DND-41 (cell line): ENCODE measurements around the gene TOX2.

Experiments
- ATAC-seq: fragments of 200-7000 bp; cut with Tn5 transposase; 3 replicates; pipeline ENCODE4 v1.9.1; 2021; ENCODE audit warnings: low read depth; ENCODE audit not compliant: insufficient read depth
- DNase-seq: peaks from one replicate; pipeline ENCODE4 v3.0.0-alpha.2; 2020
- H2AFZ ChIP-seq: 2 replicates; pipeline ENCODE4 v1.6.0; 2012; ENCODE audit warnings: low read depth, low read length
- H3K27ac ChIP-seq: 2 replicates; pipeline ENCODE4 v1.5.1; 2012; ENCODE audit warnings: low read length, inconsistent platforms
- H3K27me3 ChIP-seq: fragments of 200-600 bp; sonication (generic); 2 replicates; pipeline ENCODE4 v1.6.0; 2012; ENCODE audit warnings: low read length, mild to moderate bottlenecking, inconsistent platforms; ENCODE audit not compliant: insufficient read depth, poor library complexity
- H3K36me3 ChIP-seq: 2 replicates; pipeline ENCODE4 v1.5.1; 2012; ENCODE audit warnings: low read length, inconsistent platforms; ENCODE audit not compliant: insufficient read depth
- H3K4me1 ChIP-seq: 2 replicates; pipeline ENCODE4 v1.5.1; 2012; ENCODE audit warnings: mild to moderate bottlenecking, low read length; ENCODE audit not compliant: insufficient read depth
- H3K4me2 ChIP-seq: 2 replicates; pipeline ENCODE4 v1.6.0; 2012; ENCODE audit warnings: mild to moderate bottlenecking, moderate library complexity, low read length, inconsistent platforms; ENCODE audit not compliant: insufficient read depth
- H3K4me3 ChIP-seq, 2 experiments: fragments of 200-600 bp in 1 of 2; shearing (Covaris generic) in 1 of 2; 2 replicates each; pipeline ENCODE4 v1.5.1; 2012 to 2016; ENCODE audit warnings: inconsistent platforms in 2 of 2, low read length in 2 of 2, mild to moderate bottlenecking in 2 of 2, low read depth in 1 of 2, moderate library complexity in 1 of 2
- H3K79me2 ChIP-seq: 2 replicates; pipeline ENCODE4 v1.6.0; 2012; ENCODE audit warnings: low read length, inconsistent platforms; ENCODE audit not compliant: insufficient read depth
- H3K9ac ChIP-seq: 2 replicates; pipeline ENCODE4 v1.6.0; 2012; ENCODE audit warnings: low read depth, mild to moderate bottlenecking, inconsistent platforms, low read length, moderate library complexity
- H3K9me3 ChIP-seq: 2 replicates; pipeline ENCODE4 v1.5.1; 2012; ENCODE audit warnings: low read length, moderate library complexity, mild to moderate bottlenecking, inconsistent platforms; ENCODE audit not compliant: insufficient read depth, severe bottlenecking
- H4K20me1 ChIP-seq: 2 replicates; pipeline ENCODE4 v1.6.0; 2012; ENCODE audit warnings: low read length; ENCODE audit not compliant: insufficient read depth
- EZH2 ChIP-seq: IDR thresholded peaks from 3 replicates; pipeline ENCODE4 v1.6.1; 2012; ENCODE audit warnings: borderline replicate concordance, low read depth, mild to moderate bottlenecking, moderate library complexity, low read length, inconsistent platforms; ENCODE audit not compliant: severe bottlenecking
- TF ChIP-seq, protein P1 (sequence below): IDR thresholded peaks from 2 replicates; pipeline ENCODE4 v1.5.1; 2012; ENCODE audit warnings: borderline replicate concordance, low read length, moderate library complexity, mild to moderate bottlenecking; ENCODE audit not compliant: poor library complexity, severe bottlenecking; ENCODE audit errors: extremely low read depth

Gene TOX2

DNA sequence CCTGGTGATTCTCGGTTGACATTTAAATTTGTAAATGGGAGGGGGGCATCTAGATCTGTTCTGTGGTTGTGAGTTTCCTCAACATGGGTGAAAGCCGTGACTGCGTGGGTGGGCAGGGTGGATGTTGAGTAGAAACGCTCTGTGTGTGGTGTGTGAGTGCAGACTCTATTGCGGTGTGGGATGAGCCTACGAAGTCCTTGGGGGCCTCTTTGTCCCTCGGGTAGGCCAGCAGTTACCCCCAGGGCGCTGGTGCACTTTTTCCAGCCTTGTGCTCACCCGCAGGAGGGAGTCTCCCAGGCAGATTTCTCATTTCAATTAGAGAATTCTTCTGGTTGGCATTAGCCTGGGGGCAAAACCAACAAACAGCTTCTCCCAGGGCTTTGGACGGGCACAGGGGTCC lies 10.6 kb downstream of the TOX2 start:
- Histone ChIP-seq H3K79me2 (no peaks in the 10 kb centered on the region), H3K27ac (no peak overlapping the region), H3K4me1 (peaks cover 3% of the 10 kb centered on the region; the same call in 1 of the 2 replicates), H3K4me3 (no peak overlapping the region), H3K9ac (no peak overlapping the region), H2AFZ (no peak overlapping the region), H3K27me3 (peaks cover 18% of the 10 kb centered on the region), H4K20me1 (0 out of 2 replicates have a peak, but pooled peaks cover 8% of the 10 kb centered on the region), H3K4me2 (no peak overlapping the region), H3K36me3 (no peaks in the 10 kb centered on the region), H3K9me3 (no peaks in the 10 kb centered on the region)
- no peak for DNase-seq
- TF ChIP-seq, protein P1, sequence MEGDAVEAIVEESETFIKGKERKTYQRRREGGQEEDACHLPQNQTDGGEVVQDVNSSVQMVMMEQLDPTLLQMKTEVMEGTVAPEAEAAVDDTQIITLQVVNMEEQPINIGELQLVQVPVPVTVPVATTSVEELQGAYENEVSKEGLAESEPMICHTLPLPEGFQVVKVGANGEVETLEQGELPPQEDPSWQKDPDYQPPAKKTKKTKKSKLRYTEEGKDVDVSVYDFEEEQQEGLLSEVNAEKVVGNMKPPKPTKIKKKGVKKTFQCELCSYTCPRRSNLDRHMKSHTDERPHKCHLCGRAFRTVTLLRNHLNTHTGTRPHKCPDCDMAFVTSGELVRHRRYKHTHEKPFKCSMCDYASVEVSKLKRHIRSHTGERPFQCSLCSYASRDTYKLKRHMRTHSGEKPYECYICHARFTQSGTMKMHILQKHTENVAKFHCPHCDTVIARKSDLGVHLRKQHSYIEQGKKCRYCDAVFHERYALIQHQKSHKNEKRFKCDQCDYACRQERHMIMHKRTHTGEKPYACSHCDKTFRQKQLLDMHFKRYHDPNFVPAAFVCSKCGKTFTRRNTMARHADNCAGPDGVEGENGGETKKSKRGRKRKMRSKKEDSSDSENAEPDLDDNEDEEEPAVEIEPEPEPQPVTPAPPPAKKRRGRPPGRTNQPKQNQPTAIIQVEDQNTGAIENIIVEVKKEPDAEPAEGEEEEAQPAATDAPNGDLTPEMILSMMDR = no peak
- no peak for TF ChIP-seq EZH2
- ATAC-seq = peak; percentile 47; the same call in 1 of the 3 replicates

DNA sequence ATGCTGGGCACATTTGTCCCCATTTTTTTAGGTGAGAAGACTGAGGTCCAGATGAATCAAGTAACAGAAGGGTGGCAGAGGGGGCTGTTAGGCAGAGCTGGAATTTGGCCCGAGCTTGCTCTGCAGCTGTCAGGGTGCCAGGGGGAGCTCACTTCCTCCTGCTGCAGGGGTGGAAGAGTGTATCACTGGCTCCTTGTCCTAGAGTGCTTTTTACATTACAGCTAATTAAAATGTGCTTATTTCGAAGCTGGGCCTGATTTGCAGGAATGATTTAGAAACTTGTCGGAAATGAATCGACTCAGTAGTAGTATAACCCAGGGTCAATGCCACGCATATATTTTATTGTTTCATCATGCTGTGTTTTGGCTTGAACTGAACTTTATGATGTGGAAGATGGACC lies 11.1 kb downstream of the TOX2 start:
- no peaks in the 10 kb centered on the region for H3K9me3 ChIP-seq
- no peak overlapping the region for H3K4me3 ChIP-seq
- H3K36me3 ChIP-seq = no peaks in the 10 kb centered on the region
- H3K9ac ChIP-seq = no peak overlapping the region
- 0 out of 2 replicates have a peak, but pooled peaks cover 8% of the 10 kb centered on the region for H4K20me1 ChIP-seq
- H3K79me2 ChIP-seq = no peaks in the 10 kb centered on the region
- ATAC-seq (peak; percentile 65; the same call in 2 of the 3 replicates), DNase-seq (peak; percentile 35)
- no peak overlapping the region for H2AFZ ChIP-seq
- H3K4me1 ChIP-seq = peaks cover 3% of the 10 kb centered on the region; the same call in 1 of the 2 replicates
- H3K4me2 ChIP-seq = no peak overlapping the region
- no peak overlapping the region for H3K27ac ChIP-seq
- H3K27me3 ChIP-seq = peaks cover 18% of the 10 kb centered on the region
- TF ChIP-seq, protein P1 = peak; percentile 41
- TF ChIP-seq EZH2 = no peak

DNA sequence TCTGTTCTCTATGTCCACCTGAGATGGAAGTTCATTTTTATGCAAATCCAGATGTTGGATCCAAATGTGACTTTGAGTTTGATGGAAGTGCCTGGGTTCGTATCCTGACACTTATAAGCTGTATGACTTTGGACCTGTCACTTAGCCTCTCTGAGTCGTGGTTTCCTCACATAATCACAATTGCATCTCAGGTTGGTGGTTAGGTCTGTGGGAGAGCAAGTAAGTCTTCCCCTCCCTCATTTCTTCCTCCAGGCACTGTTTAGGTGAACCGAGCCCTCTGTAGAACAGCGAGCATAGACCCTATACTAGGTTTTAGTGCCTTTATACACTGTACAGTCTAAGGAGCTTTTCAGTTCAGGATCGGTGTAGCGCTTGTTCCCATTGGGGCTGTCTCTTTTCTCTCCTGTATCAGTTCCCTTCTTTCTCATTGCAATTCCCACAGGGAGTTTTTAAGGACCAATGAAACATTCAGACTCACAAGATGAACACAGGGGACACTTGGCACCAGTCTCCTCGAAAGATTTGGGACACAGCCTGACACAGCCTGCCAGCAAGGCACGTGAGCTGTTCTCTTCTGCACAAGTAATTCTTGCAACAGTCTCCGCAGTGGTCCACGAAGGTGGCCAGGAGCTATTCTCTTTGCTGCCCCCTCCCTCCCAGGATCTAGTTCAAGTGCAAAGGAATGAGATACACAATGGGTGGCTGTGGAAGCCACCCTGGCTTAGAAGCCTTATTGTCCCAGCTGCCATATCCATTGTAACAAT lies 11.8 kb downstream of the TOX2 start:
- Histone ChIP-seq H3K4me2 (no peak overlapping the region), H3K79me2 (no peaks in the 10 kb centered on the region), H4K20me1 (0 out of 2 replicates have a peak, but pooled peaks cover 8% of the 10 kb centered on the region), H3K9ac (no peak overlapping the region), H3K27me3 (peaks cover 18% of the 10 kb centered on the region), H2AFZ (no peak overlapping the region), H3K36me3 (no peaks in the 10 kb centered on the region), H3K9me3 (no peaks in the 10 kb centered on the region), H3K4me3 (no peak overlapping the region), H3K27ac (no peak overlapping the region), H3K4me1 (peaks cover 3% of the 10 kb centered on the region; the same call in 1 of the 2 replicates)
- no peak for DNase-seq
- peak; percentile 61 for ATAC-seq
- TF ChIP-seq, protein P1 = no peak
- TF ChIP-seq EZH2 = no peak
